GM19324 (cell line): Measurements from ENCODE around the gene SEM1.
A peak's percentile ranks its signal among the peaks of the same experiment; 100 is the strongest.
"Not testable (repeated sequence)": the region's sequence is repeated elsewhere in the genome, so short reads cannot be mapped to it uniquely, and the experiment has no call there.

ENCODE experiments used
- ATAC-seq: cut with Tn5 transposase; IDR thresholded peaks from one replicate; pipeline ENCODE4 v1.9.1; 2021; ENCODE audit warnings: mild to moderate bottlenecking, moderate library complexity; ENCODE audit not compliant: unreplicated experiment, low FRiP score

SEM1 gene

GRCh38 chr7:96665689-96666088 lies 44.0 kb downstream of the SEM1 start:
- no peak for ATAC-seq

- ATAC-seq = no peak
Observed at GRCh38 chr7:96664793-96665192, 44.9 kb downstream of the SEM1 start.

GRCh38 chr7:96663871-96664445 lies 45.7 kb downstream of the SEM1 start:
- ATAC-seq = no peak

- ATAC-seq = peak; percentile 88
Observed at GRCh38 chr7:96663457-96663856, 46.2 kb downstream of the SEM1 start.

GRCh38 chr7:96662151-96662550 lies 47.5 kb downstream of the SEM1 start:
- ATAC-seq = not testable (repeated sequence)

GRCh38 chr7:96658022-96658412 lies 51.6 kb downstream of the SEM1 start:
- ATAC-seq = no peak

GRCh38 chr7:96657347-96658021 lies 52.2 kb downstream of the SEM1 start:
- no peak for ATAC-seq

GRCh38 chr7:96655956-96656355 lies 53.7 kb downstream of the SEM1 start:
- no peak for ATAC-seq

- no peak for ATAC-seq
Observed at GRCh38 chr7:96654630-96655188, 54.9 kb downstream of the SEM1 start.

- no peak for ATAC-seq
Observed at GRCh38 chr7:96649981-96650380, 59.7 kb downstream of the SEM1 start.

- no peak for ATAC-seq
Observed at GRCh38 chr7:96648784-96649183, 60.9 kb downstream of the SEM1 start.

GRCh38 chr7:96647733-96648132 lies 61.9 kb downstream of the SEM1 start:
- no peak for ATAC-seq

GRCh38 chr7:96645084-96645483 lies 64.6 kb downstream of the SEM1 start:
- ATAC-seq = no peak

GRCh38 chr7:96643436-96643835 lies 66.2 kb downstream of the SEM1 start:
- not testable (repeated sequence) for ATAC-seq

GRCh38 chr7:96640054-96640453 lies 69.6 kb downstream of the SEM1 start:
- no peak for ATAC-seq
